Muscle layer of colon (tissue), 2 donors: Measurements from ENCODE around the gene ADARB2.
"Not testable (repeated sequence)": the region's sequence is repeated elsewhere in the genome, so short reads cannot be mapped to it uniquely, and the experiment has no call there.

Experiments
- H3K27ac ChIP-seq: one replicate; pipeline ENCODE4 v1.7.0; 2013; ENCODE audit warnings: low read depth, mild to moderate bottlenecking, low read length, moderate library complexity
- H3K27me3 ChIP-seq, 2 donors: one replicate each; pipeline ENCODE4 v1.7.0; 2013; ENCODE audit warnings: low read length in 2 of 2, mild to moderate bottlenecking in 2 of 2; ENCODE audit not compliant: insufficient read depth in 2 of 2, control insufficient read depth in 1 of 2
- H3K36me3 ChIP-seq: one replicate; pipeline ENCODE4 v1.7.0; 2013; ENCODE audit warnings: mild to moderate bottlenecking, low read length; ENCODE audit not compliant: insufficient read depth
- H3K4me1 ChIP-seq: one replicate; pipeline ENCODE4 v1.7.0; 2013; ENCODE audit warnings: mild to moderate bottlenecking, low read length; ENCODE audit not compliant: insufficient read depth
- H3K4me3 ChIP-seq, 2 donors: one replicate each; pipeline ENCODE4 v1.7.0; 2013; ENCODE audit warnings: low read length in 2 of 2, low read depth in 1 of 2, mild to moderate bottlenecking in 1 of 2, moderate library complexity in 1 of 2
- H3K9ac ChIP-seq: one replicate; pipeline ENCODE4 v1.7.0; 2013; ENCODE audit warnings: low read length
- H3K9me3 ChIP-seq: one replicate; pipeline ENCODE4 v1.7.0; 2013; ENCODE audit warnings: mild to moderate bottlenecking, low read length
- donor health status: abdominal sarcoma.
- donor health status: Adenocarcinoma of cecum.

The ADARB2 gene

GRCh38 chr10:1420661-1421362 is 316.5 kb downstream of the ADARB2 start:
- Histone ChIP-seq H3K9me3 (no peaks in the 10 kb centered on the region), H3K27ac (no peak overlapping the region), H3K36me3 (no peaks in the 10 kb centered on the region), H3K4me3 (no peak overlapping the region), H3K4me1 (no peaks in the 10 kb centered on the region), H3K27me3 (peaks cover 0 to 14% of the 10 kb centered on the region in 2 donors), H3K9ac (no peak overlapping the region)

DNA sequence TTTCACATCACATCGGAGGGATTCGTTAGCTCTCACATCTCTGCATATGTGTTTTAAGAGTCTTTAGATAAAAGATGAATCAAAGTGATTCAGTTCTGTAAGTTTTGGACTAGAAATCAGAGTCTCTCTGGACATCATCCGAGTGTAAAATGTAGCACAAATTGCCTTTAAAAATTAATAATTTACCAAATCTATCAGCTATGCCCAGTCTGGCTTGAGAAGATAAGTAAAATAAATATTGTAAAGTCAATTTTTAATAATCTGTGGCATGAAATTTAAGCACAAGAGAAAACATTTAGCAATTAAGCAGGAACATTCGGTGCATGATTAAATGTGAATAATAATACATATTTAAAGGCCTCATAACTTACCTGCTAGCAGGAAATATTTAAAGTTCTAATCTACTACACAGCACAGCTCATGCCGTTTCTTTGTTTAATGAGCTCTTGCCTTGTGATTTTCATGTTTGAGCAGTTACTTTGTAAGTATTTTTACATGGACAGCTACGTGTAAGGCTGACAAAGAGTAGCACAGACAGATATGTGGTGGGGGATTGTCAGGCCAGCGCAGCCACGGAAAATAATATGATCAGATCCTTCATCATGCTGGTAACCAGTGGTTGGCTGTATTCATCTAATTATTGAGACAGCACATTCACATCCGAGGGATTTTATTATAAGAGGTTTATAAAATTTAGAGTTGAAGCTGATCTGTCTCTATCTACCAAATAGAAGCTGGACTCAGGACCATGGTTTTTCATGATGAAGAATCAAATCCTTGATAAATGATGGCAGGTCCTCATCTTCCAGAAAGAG is 317.3 kb downstream of the ADARB2 start:
- Histone ChIP-seq H3K4me1 (no peaks in the 10 kb centered on the region), H3K9ac (no peak overlapping the region), H3K36me3 (no peaks in the 10 kb centered on the region), H3K27me3 (peaks cover 0 to 14% of the 10 kb centered on the region in 2 donors), H3K27ac (no peak overlapping the region), H3K9me3 (no peaks in the 10 kb centered on the region), H3K4me3 (no peak overlapping the region)

- no peaks in the 10 kb centered on the region for H3K9me3 ChIP-seq
- no peaks in the 10 kb centered on the region for H3K4me1 ChIP-seq
- H3K36me3 ChIP-seq = no peaks in the 10 kb centered on the region
- H3K4me3 ChIP-seq = no peak overlapping the region
- H3K27me3 ChIP-seq = peaks cover 0 to 18% of the 10 kb centered on the region in 2 donors
- H3K27ac ChIP-seq = no peak overlapping the region
- no peak overlapping the region for H3K9ac ChIP-seq
Measured at GRCh38 chr10:1418031-1418550, 319.2 kb downstream of the ADARB2 start.

DNA sequence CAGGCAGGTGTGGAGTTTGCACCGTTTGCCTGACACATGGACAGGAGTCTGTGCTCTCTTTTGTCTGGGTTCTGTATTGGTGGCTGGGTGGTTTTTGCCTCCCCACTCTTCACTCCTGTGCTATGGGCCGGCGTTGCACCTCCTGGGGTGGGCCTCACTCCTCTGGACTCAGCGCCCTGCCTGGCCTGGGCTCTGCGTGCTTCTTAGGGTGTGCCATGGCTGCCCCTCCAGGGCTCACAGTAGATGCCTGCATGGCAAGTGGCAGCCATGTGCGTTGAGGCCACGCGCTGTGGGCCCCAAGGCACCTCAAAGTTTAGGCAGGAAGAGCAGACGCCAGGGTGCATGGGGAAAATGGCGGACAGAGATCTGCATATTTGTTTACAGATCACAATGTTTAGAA is 319.8 kb downstream of the ADARB2 start:
- no peak overlapping the region for H3K4me3 ChIP-seq
- H3K36me3 ChIP-seq = no peaks in the 10 kb centered on the region
- peaks cover 0 to 18% of the 10 kb centered on the region in 2 donors for H3K27me3 ChIP-seq
- H3K9me3 ChIP-seq = no peaks in the 10 kb centered on the region
- H3K4me1 ChIP-seq = no peaks in the 10 kb centered on the region
- no peak overlapping the region for H3K9ac ChIP-seq
- no peak overlapping the region for H3K27ac ChIP-seq

DNA sequence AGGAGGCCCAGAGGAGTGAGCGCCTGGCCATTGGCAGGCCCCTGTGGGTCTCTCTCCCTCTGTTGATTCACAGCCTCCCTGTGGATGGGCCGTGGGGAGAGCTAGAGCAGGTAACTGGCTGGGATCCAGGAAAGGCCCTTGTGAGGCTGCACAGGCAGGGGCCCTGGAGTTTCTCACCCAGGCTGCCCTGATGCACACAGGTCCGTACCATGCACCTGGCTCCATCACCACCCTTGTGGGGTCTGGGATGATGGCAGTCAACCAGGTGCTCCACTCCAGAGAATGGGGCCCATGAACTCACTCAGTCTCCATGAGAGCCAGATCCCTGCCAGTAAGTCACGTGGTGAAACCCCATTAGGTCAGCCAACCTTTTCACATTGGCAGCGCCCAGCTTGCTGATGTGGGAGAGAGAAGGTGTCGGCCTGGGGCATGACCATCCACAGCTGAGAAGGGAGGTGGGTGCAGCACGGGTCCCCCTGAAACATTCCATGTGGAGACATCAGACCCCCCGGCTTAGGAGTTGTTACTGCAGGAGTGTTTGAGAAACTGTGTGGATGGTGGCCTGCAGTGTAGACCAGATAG is 320.8 kb downstream of the ADARB2 start:
- Histone ChIP-seq H3K36me3 (no peaks in the 10 kb centered on the region), H3K9me3 (no peaks in the 10 kb centered on the region), H3K4me3 (no peak overlapping the region), H3K4me1 (no peaks in the 10 kb centered on the region), H3K27me3 (peaks cover 0 to 18% of the 10 kb centered on the region in 2 donors), H3K27ac (no peak overlapping the region), H3K9ac (no peak overlapping the region)

DNA sequence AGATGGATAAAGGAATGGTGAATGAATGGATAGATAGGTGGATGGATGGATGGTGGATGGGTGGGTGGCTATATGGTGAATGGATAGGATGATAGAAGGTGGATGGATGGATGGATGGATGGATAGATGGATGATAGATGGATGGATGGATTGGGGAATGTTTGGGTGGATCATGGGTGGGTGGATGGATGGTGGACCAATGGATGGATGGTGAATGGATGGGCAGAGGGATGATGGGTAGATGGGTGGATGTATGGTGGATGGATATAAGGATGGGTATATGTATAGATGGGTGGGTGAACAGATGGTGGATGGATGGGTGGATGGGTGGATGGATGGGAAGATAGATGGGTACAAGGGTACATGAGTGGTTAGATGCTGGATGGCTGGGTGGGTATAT is 322.4 kb downstream of the ADARB2 start:
- Histone ChIP-seq H3K36me3 (no peaks in the 10 kb centered on the region), H3K27me3 (peaks cover 0 to 18% of the 10 kb centered on the region in 2 donors), H3K27ac (no peak overlapping the region), H3K4me3 (no peak overlapping the region), H3K9me3 (no peaks in the 10 kb centered on the region), H3K4me1 (no peaks in the 10 kb centered on the region), H3K9ac (no peak overlapping the region)

GRCh38 chr10:1414346-1414745 is 323.0 kb downstream of the ADARB2 start:
- not testable (repeated sequence) for H3K36me3 ChIP-seq, H3K27ac ChIP-seq, H3K4me3 ChIP-seq, H3K9ac ChIP-seq, H3K9me3 ChIP-seq, H3K4me1 ChIP-seq
- peaks cover 0 to 18% of the 10 kb centered on the region in 2 donors for H3K27me3 ChIP-seq

- H3K4me1 ChIP-seq = no peaks in the 10 kb centered on the region
- H3K27me3 ChIP-seq = peaks cover 0 to 18% of the 10 kb centered on the region in 2 donors
- H3K9me3 ChIP-seq = no peaks in the 10 kb centered on the region
- no peaks in the 10 kb centered on the region for H3K36me3 ChIP-seq
- no peak overlapping the region for H3K4me3 ChIP-seq
- H3K9ac ChIP-seq = no peak overlapping the region
- no peak overlapping the region for H3K27ac ChIP-seq
Measured at GRCh38 chr10:1413823-1414222, 323.5 kb downstream of the ADARB2 start.

DNA sequence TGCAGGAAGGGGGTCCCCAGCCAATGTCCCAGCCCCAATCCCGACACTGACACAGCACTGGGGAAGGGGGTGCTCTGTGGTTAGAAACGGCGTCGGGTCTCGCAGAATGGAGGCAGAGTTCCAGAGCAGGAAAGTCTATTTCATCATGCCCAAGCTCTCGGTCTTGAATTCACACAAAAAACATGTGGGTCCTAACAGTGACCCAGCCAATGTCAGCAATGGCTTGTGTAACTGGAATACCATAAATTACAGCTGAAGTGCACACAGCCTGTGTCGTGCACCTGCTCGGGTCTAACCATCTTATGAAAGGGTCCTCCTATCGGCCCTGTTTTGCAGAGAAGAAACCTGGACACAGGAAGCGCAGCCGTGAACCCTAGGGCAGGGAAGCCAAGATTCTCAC is 324.1 kb downstream of the ADARB2 start:
- Histone ChIP-seq H3K9ac (no peak overlapping the region), H3K27ac (no peak overlapping the region), H3K9me3 (no peaks in the 10 kb centered on the region), H3K36me3 (no peaks in the 10 kb centered on the region), H3K4me1 (no peaks in the 10 kb centered on the region), H3K27me3 (peaks cover 0 to 18% of the 10 kb centered on the region in 2 donors), H3K4me3 (no peak overlapping the region)

DNA sequence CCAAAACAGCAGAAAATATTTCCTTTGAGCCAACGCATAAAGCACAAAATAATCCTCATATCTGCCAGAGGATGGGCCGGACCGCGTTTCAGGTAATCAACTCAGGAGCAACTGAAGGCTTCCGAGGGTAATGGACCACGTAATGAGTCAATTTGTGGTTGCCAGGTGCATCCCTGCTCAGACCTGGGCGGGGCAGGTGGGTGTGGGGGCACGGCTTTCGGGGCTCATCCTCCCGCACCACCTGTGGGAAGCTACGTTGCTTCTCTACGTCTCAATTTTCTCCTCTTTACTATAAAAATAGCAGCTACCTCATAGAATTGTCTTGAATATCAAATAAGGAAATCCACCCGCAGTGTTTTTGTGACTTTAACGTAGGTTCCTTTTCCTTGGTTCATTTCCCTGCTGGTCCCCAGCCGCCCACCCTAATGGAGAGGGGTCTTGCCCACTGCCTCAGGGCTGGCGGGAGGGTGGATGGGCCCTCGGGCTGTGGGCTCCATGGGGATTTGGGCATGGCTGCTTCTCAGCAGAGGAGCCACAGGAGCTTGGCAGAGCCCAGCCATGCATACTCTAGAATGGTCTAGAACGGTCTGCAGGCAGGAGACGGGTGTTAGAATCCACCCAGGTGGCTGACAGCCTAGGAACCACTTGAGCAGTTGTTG is 324.7 kb downstream of the ADARB2 start:
- Histone ChIP-seq H3K27ac (no peak overlapping the region), H3K4me1 (no peaks in the 10 kb centered on the region), H3K27me3 (peaks cover 0 to 12% of the 10 kb centered on the region in 2 donors), H3K9me3 (no peaks in the 10 kb centered on the region), H3K9ac (no peak overlapping the region), H3K36me3 (no peaks in the 10 kb centered on the region), H3K4me3 (no peak overlapping the region)

GRCh38 chr10:1411956-1412355 is 325.4 kb downstream of the ADARB2 start:
- no peaks in the 10 kb centered on the region for H3K4me1 ChIP-seq
- H3K36me3 ChIP-seq = no peaks in the 10 kb centered on the region
- H3K4me3 ChIP-seq = no peak overlapping the region
- no peaks in the 10 kb centered on the region for H3K9me3 ChIP-seq
- H3K27ac ChIP-seq = no peak overlapping the region
- H3K9ac ChIP-seq = no peak overlapping the region
- H3K27me3 ChIP-seq = peaks cover 0 to 9% of the 10 kb centered on the region in 2 donors
